HEK293 (cell line): Measurements from ENCODE around the gene ALLC.
"Not testable (repeated sequence)": the region's sequence is repeated elsewhere in the genome, so short reads cannot be mapped to it uniquely, and the experiment has no call there.

Source experiments
- CTCF ChIA-PET: fragments of 350-600 bp; formaldehyde crosslinking; extraction: SDS; loops from one replicate; lab custom pipeline; 2021; ENCODE audit warnings: antibody characterized with exemption; lab: Yijun Ruan, JAX
- POLR2A ChIA-PET: fragments of 300-600 bp; formaldehyde crosslinking; extraction: SDS; loops from one replicate; lab custom pipeline; 2020; ENCODE audit warnings: antibody characterized with exemption, inconsistent platforms; lab: Yijun Ruan, JAX
- H3K27ac ChIP-seq: fragments of 200-500 bp; sonication (Bioruptor generic); 2 replicates; pipeline ENCODE4 v1.5.1; 2014; ENCODE audit warnings: low read depth, low read length, control low read depth, inconsistent platforms; ENCODE audit errors: extremely low read depth
- H3K36me3 ChIP-seq, 2 experiments: fragments of 200-500 bp in 1 of 2; sonication (Bioruptor generic) in 1 of 2; 1 replicate in 1 of 2; 2 replicates in 1 of 2; pipeline ENCODE4 v1.5.1; 2014 to 2017; ENCODE audit warnings: inconsistent platforms in 2 of 2, low read length in 2 of 2; ENCODE audit not compliant: control insufficient read depth in 2 of 2, insufficient read depth in 1 of 2
- H3K4me1 ChIP-seq: fragments of 200-500 bp; sonication (Bioruptor generic); 2 replicates; pipeline ENCODE4 v1.5.1; 2014; ENCODE audit warnings: mild to moderate bottlenecking, low read length, inconsistent platforms; ENCODE audit not compliant: control insufficient read depth, insufficient read depth
- H3K4me3 ChIP-seq: 2 replicates; pipeline ENCODE4 v1.5.1; 2011; ENCODE audit warnings: low read depth, mild to moderate bottlenecking, control low read depth, low read length, moderate library complexity
- H3K9me3 ChIP-seq: fragments of 200-500 bp; sonication (Bioruptor generic); 2 replicates; pipeline ENCODE4 v1.5.1; 2014; ENCODE audit warnings: low read depth, low read length, inconsistent platforms; ENCODE audit not compliant: control insufficient read depth, insufficient read depth
- BCL11B ChIP-seq: fragments of 450-650 bp; formaldehyde crosslinking; IDR thresholded peaks from 2 replicates; pipeline ENCODE4 v1.5.1; 2016; ENCODE audit warnings: low read depth, missing biosample characterization, missing genetic modification characterization
- KLF9 ChIP-seq: fragments of 450-650 bp; formaldehyde crosslinking; IDR thresholded peaks from 2 replicates; pipeline ENCODE4 v1.5.1; 2016; ENCODE audit warnings: missing biosample characterization, missing genetic modification characterization, low read depth
- ZBTB48 ChIP-seq: fragments of 450-650 bp; formaldehyde crosslinking; IDR thresholded peaks from 2 replicates; pipeline ENCODE4 v1.5.1; 2016; ENCODE audit warnings: missing biosample characterization, missing genetic modification characterization
- ZNF48 ChIP-seq: fragments of 450-650 bp; formaldehyde crosslinking; IDR thresholded peaks from 2 replicates; pipeline ENCODE4 v1.5.1; 2016; ENCODE audit warnings: missing biosample characterization, missing genetic modification characterization
- ZNF670 ChIP-seq: fragments of 450-650 bp; formaldehyde crosslinking; IDR thresholded peaks from 2 replicates; pipeline ENCODE4 v1.5.1; 2016; ENCODE audit warnings: missing biosample characterization, missing genetic modification characterization, low read depth
- ZNF777 ChIP-seq: fragments of 450-650 bp; formaldehyde crosslinking; IDR thresholded peaks from 2 replicates; pipeline ENCODE4 v1.5.1; 2017; ENCODE audit warnings: missing biosample characterization, missing genetic modification characterization, borderline replicate concordance
- TF ChIP-seq, protein P1 (sequence below): fragments of 450-650 bp; formaldehyde crosslinking; IDR thresholded peaks from 2 replicates; pipeline ENCODE4 v1.5.0; 2017; ENCODE audit warnings: missing biosample characterization, missing genetic modification characterization, borderline replicate concordance
- TF ChIP-seq, protein P2 (sequence below): fragments of 450-650 bp; formaldehyde crosslinking; IDR thresholded peaks from 2 replicates; pipeline ENCODE4 v1.5.1; 2017; ENCODE audit warnings: missing biosample characterization, missing genetic modification characterization
- TF ChIP-seq, protein P3 (sequence below): fragments of 450-650 bp; formaldehyde crosslinking; IDR thresholded peaks from 2 replicates; pipeline ENCODE4 v1.5.1; 2016; ENCODE audit warnings: missing biosample characterization, missing genetic modification characterization

ALLC gene

GRCh38 chr2:3655871-3656761, 1.9 kb upstream of the ALLC start (continued):
- TF ChIP-seq ZNF48 (tag by site-specific recombination) (no peak), ZNF670 (tag by site-specific recombination) (no peak)
- TF ChIP-seq, protein P1, sequence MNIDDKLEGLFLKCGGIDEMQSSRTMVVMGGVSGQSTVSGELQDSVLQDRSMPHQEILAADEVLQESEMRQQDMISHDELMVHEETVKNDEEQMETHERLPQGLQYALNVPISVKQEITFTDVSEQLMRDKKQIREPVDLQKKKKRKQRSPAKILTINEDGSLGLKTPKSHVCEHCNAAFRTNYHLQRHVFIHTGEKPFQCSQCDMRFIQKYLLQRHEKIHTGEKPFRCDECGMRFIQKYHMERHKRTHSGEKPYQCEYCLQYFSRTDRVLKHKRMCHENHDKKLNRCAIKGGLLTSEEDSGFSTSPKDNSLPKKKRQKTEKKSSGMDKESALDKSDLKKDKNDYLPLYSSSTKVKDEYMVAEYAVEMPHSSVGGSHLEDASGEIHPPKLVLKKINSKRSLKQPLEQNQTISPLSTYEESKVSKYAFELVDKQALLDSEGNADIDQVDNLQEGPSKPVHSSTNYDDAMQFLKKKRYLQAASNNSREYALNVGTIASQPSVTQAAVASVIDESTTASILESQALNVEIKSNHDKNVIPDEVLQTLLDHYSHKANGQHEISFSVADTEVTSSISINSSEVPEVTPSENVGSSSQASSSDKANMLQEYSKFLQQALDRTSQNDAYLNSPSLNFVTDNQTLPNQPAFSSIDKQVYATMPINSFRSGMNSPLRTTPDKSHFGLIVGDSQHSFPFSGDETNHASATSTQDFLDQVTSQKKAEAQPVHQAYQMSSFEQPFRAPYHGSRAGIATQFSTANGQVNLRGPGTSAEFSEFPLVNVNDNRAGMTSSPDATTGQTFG: no peak
- TF ChIP-seq, all 188 proteins: peak for 0

DNA sequence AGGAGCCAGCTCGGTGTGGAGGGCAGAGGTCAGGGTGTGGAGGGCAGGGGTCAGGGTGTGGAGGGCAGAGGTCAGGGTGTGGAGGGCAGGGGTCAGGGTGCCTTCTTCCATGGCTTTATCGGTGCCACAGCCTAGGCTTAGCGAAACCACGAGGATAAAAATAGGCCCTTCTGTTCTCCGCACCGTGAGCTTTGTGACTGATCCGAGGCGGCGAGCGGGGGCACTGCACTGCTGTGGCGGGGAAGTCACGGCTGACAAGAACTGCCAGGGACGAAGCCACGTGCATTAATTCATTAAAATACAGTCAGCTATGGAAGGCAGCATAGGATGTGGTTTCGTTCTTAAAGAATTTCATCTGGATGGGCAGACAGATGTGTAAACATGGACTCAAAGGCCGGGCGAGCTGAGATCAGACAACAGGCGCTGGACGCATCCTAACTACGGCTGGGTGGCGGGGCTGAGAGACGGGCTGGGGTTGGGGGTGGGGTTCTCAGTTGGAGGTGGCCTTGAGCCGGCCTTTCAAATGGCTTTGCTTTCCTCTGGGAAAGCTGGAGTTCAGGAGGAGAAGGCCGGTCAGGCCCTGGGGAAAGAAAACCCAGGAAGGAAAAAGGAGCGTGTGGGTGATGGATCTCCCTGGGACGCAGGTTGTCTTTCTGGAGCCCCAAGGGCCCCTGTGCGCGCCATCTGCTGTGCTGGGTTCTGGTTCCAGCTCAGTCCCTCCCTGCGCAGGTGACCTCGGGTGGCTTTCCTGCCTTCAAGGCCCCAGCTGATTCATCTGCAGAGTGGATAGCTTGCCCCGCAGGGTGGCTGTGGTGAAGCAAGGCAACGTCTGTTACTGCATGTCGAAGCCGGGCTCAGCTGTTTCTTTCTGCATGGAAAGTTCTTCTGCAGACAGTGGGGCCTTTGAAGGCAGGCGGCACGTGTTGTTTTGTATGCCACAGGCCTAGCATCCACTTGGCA, 958 bp upstream of the ALLC start:
- Histone ChIP-seq H3K27ac (no peak overlapping the region), H3K4me1 (no peaks in the 10 kb centered on the region), H3K4me3 (no peak overlapping the region), H3K9me3 (no peaks in the 10 kb centered on the region), H3K36me3 (no peaks in the 10 kb centered on the region)
- ChIA-PET POLR2A (no interaction called here), CTCF (interaction anchor here (0.6 to 5.8 kb wide), 3 partner anchors 8 to 337 kb away, joined by 3 to 27 read pairs (median 4); no protein-coding TSS in a partner anchor)
- TF ChIP-seq KLF9 (tag by site-specific recombination): no peak
- 0 out of 2 replicates have a peak, but pooled peaks have one; percentile 37 for TF ChIP-seq BCL11B (tag by site-specific recombination)
- TF ChIP-seq ZNF777 (tag by site-specific recombination): no peak
- TF ChIP-seq, protein P2, sequence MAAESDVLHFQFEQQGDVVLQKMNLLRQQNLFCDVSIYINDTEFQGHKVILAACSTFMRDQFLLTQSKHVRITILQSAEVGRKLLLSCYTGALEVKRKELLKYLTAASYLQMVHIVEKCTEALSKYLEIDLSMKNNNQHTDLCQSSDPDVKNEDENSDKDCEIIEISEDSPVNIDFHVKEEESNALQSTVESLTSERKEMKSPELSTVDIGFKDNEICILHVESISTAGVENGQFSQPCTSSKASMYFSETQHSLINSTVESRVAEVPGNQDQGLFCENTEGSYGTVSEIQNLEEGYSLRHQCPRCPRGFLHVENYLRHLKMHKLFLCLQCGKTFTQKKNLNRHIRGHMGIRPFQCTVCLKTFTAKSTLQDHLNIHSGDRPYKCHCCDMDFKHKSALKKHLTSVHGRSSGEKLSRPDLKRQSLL: no peak
- no peak for TF ChIP-seq ZBTB48 (tag by site-specific recombination)

DNA sequence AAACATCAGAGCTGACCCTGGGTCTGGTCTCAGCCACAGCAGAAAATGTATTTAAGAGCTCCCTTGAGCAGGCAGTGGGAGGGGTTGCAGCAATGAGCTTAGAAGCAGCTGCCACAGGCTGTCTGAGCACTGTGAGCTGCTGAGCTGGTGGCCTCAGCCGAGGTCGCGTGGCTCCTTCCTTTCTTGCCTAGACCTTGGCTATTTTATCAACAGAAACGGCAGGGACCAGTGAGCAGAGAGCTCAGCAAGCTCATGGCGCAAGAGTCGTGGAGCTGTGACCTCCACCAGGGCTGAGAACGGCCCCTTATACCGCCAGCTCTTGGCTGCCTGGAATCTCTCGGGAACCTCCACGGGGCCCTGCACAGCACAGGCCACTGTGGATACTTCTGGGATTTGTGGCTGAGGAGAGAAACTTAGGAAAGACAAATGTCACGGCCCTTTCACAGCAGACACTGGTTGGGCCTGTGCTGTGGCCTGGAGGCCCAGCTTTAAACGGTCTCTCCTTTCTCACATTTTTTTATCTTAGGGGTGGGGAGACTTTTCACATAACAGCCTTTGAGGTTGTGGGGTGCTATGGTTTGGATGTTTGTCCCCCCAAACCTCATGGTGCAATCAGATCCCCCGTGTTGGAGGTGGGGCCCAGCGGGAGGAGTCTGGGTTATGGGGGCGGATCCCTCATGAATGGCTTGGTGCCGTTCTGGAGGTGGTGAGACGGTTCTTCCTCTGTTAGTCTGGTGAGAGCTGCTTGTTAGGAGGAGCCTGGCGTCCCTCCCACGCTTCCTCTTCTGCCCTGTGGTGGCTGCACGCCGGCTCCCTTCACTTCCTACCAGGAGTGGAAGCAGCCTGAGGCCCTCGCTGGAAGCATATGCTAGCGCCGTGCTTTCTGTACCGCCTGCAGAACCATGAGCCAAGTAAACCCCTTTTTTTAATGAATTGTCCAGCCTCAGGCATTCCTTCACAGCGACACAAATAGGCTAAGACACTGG, 1.7 kb downstream of the ALLC start:
- Histone ChIP-seq H3K27ac (no peak overlapping the region), H3K4me1 (no peaks in the 10 kb centered on the region), H3K4me3 (no peak overlapping the region), H3K9me3 (no peaks in the 10 kb centered on the region), H3K36me3 (no peaks in the 10 kb centered on the region)
- ChIA-PET POLR2A (no interaction called here), CTCF (interaction anchor here (1.0 to 1.2 kb wide), 2 partner anchors 9 to 69 kb away, joined by 3 to 4 read pairs; no protein-coding TSS in a partner anchor)
- TF ChIP-seq, protein P3, sequence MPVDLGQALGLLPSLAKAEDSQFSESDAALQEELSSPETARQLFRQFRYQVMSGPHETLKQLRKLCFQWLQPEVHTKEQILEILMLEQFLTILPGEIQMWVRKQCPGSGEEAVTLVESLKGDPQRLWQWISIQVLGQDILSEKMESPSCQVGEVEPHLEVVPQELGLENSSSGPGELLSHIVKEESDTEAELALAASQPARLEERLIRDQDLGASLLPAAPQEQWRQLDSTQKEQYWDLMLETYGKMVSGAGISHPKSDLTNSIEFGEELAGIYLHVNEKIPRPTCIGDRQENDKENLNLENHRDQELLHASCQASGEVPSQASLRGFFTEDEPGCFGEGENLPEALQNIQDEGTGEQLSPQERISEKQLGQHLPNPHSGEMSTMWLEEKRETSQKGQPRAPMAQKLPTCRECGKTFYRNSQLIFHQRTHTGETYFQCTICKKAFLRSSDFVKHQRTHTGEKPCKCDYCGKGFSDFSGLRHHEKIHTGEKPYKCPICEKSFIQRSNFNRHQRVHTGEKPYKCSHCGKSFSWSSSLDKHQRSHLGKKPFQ (tag by site-specific recombination): no peak

DNA sequence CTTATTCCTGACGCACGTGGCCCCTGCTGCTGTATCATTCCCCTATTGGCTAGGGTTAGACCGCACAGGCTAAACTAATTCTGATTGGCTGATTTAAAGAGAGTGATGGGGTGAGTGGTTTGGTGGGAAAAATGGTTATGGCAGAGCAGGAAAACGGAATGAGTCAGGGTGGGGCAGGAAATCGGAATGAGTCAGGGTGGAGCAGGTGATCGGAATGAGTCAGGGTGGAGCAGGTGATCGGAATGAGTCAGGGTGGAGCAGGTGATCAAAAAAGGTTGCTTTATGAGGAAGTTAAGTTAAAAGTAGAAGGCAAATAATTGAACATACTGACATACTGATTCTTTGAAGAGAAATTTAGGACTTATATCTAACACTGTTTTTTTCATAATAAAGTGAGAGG, 2.6 kb downstream of the ALLC start:
- POLR2A ChIA-PET, CTCF ChIA-PET: not testable (repeated sequence)

More for the DNA sequence above, 2.6 kb downstream of the ALLC start:
- H3K4me3 ChIP-seq, H3K27ac ChIP-seq, H3K36me3 ChIP-seq, H3K9me3 ChIP-seq, H3K4me1 ChIP-seq: not testable (repeated sequence)
